ENCODE results near the gene BAIAP2.
"Not testable (repeated sequence)": the region's sequence is repeated elsewhere in the genome, so short reads cannot be mapped to it uniquely, and the experiment has no call there.

BAIAP2 gene

GRCh38 chr17:81030312-81030711, 4.6 kb upstream of the BAIAP2 start:
- not testable (repeated sequence) for H3K9me3 ChIP-seq (ENCODE audit: control insufficient read depth in 1 of 2, low read length in 2 of 2); H3K36me3 ChIP-seq (ENCODE audit: control insufficient read depth in 1 of 2, insufficient read depth in 2 of 2, low read length in 2 of 2); H3K27ac ChIP-seq (ENCODE audit: low read depth, low read length); H3K9ac ChIP-seq (ENCODE audit: low read depth in 1 of 2, low read length in 2 of 2)
- peaks cover 10 to 27% of the 10 kb centered on the region in 2 donors for H3K4me1 ChIP-seq (ENCODE audit: control insufficient read depth in 1 of 2, insufficient read depth in 2 of 2, low read length in 2 of 2)
- H3K4me3 ChIP-seq (ENCODE audit: low read depth in 1 of 2, low read length in 2 of 2): peak overlapping the region in 1 of 2 donors; percentile 26
- peaks cover 34 to 38% of the 10 kb centered on the region in 2 donors for H3K27me3 ChIP-seq (ENCODE audit: control insufficient read depth in 1 of 2, insufficient read depth in 2 of 2, low read length in 2 of 2)

GRCh38 chr17:81030741-81031565, 4.0 kb upstream of the BAIAP2 start:
- Histone ChIP-seq H3K9ac (ENCODE audit: low read depth in 1 of 2, low read length in 2 of 2) (peak overlapping the region; percentile 20 to 33), H3K36me3 (ENCODE audit: control insufficient read depth in 1 of 2, insufficient read depth in 2 of 2, low read length in 2 of 2) (no peaks in the 10 kb centered on the region), H3K4me1 (ENCODE audit: control insufficient read depth in 1 of 2, insufficient read depth in 2 of 2, low read length in 2 of 2) (peaks cover 10 to 30% of the 10 kb centered on the region in 2 donors)

GRCh38 chr17:81031566-81032550, 3.1 kb upstream of the BAIAP2 start:
- peak overlapping the region; percentile 42 for H3K27ac ChIP-seq (ENCODE audit: low read depth, low read length)
- H3K9ac ChIP-seq (ENCODE audit: low read depth in 1 of 2, low read length in 2 of 2): peak overlapping the region in 1 of 2 donors; percentile 33

More at GRCh38 chr17:81030741-81031565, 4.0 kb upstream of the BAIAP2 start:
- peak overlapping the region; percentile 42 for H3K27ac ChIP-seq (ENCODE audit: low read depth, low read length)
- peak overlapping the region; percentile 26 to 47 for H3K4me3 ChIP-seq (ENCODE audit: low read depth in 1 of 2, low read length in 2 of 2)
- H3K9me3 ChIP-seq (ENCODE audit: control insufficient read depth in 1 of 2, low read length in 2 of 2): no peaks in the 10 kb centered on the region
- H3K27me3 ChIP-seq (ENCODE audit: control insufficient read depth in 1 of 2, insufficient read depth in 2 of 2, low read length in 2 of 2): peaks cover 30 to 32% of the 10 kb centered on the region in 2 donors

GRCh38 chr17:81032641-81033480, 2.1 kb upstream of the BAIAP2 start:
- Histone ChIP-seq H3K9ac (ENCODE audit: low read depth in 1 of 2, low read length in 2 of 2) (peak overlapping the region in 1 of 2 donors; percentile 18), H3K27ac (ENCODE audit: low read depth, low read length) (no peak overlapping the region), H3K9me3 (ENCODE audit: control insufficient read depth in 1 of 2, low read length in 2 of 2) (no peaks in the 10 kb centered on the region), H3K36me3 (ENCODE audit: control insufficient read depth in 1 of 2, insufficient read depth in 2 of 2, low read length in 2 of 2) (no peaks in the 10 kb centered on the region), H3K27me3 (ENCODE audit: control insufficient read depth in 1 of 2, insufficient read depth in 2 of 2, low read length in 2 of 2) (peaks cover 11 to 17% of the 10 kb centered on the region in 2 donors), H3K4me3 (ENCODE audit: low read depth in 1 of 2, low read length in 2 of 2) (no peak overlapping the region), H3K4me1 (ENCODE audit: control insufficient read depth in 1 of 2, insufficient read depth in 2 of 2, low read length in 2 of 2) (peaks cover 17 to 46% of the 10 kb centered on the region in 2 donors)

More at GRCh38 chr17:81031566-81032550, 3.1 kb upstream of the BAIAP2 start:
- H3K4me1 ChIP-seq (ENCODE audit: control insufficient read depth in 1 of 2, insufficient read depth in 2 of 2, low read length in 2 of 2): peaks cover 11 to 36% of the 10 kb centered on the region in 2 donors
- peak overlapping the region in 1 of 2 donors; percentile 47 for H3K4me3 ChIP-seq (ENCODE audit: low read depth in 1 of 2, low read length in 2 of 2)
- peaks cover 21 to 26% of the 10 kb centered on the region in 2 donors for H3K27me3 ChIP-seq (ENCODE audit: control insufficient read depth in 1 of 2, insufficient read depth in 2 of 2, low read length in 2 of 2)
- no peaks in the 10 kb centered on the region for H3K9me3 ChIP-seq (ENCODE audit: control insufficient read depth in 1 of 2, low read length in 2 of 2)
- no peaks in the 10 kb centered on the region for H3K36me3 ChIP-seq (ENCODE audit: control insufficient read depth in 1 of 2, insufficient read depth in 2 of 2, low read length in 2 of 2)

GRCh38 chr17:81033535-81034167, 1.3 kb upstream of the BAIAP2 start:
- H3K9ac ChIP-seq (ENCODE audit: low read depth in 1 of 2, low read length in 2 of 2): peak overlapping the region; percentile 9 to 15
- no peaks in the 10 kb centered on the region for H3K9me3 ChIP-seq (ENCODE audit: control insufficient read depth in 1 of 2, low read length in 2 of 2)
- H3K27me3 ChIP-seq (ENCODE audit: control insufficient read depth in 1 of 2, insufficient read depth in 2 of 2, low read length in 2 of 2): peaks cover 3 to 9% of the 10 kb centered on the region in 2 donors
- H3K4me3 ChIP-seq (ENCODE audit: low read depth in 1 of 2, low read length in 2 of 2): peak overlapping the region; percentile 53 to 65
- H3K27ac ChIP-seq (ENCODE audit: low read depth, low read length): no peak overlapping the region
- peaks cover 17 to 45% of the 10 kb centered on the region in 2 donors for H3K4me1 ChIP-seq (ENCODE audit: control insufficient read depth in 1 of 2, insufficient read depth in 2 of 2, low read length in 2 of 2)
- H3K36me3 ChIP-seq (ENCODE audit: control insufficient read depth in 1 of 2, insufficient read depth in 2 of 2, low read length in 2 of 2): no peaks in the 10 kb centered on the region

- Histone ChIP-seq H3K4me1 (ENCODE audit: control insufficient read depth in 1 of 2, insufficient read depth in 2 of 2, low read length in 2 of 2) (peaks cover 17 to 45% of the 10 kb centered on the region in 2 donors), H3K4me3 (ENCODE audit: low read depth in 1 of 2, low read length in 2 of 2) (peak overlapping the region; percentile 53 to 65), H3K27ac (ENCODE audit: low read depth, low read length) (no peak overlapping the region), H3K27me3 (ENCODE audit: control insufficient read depth in 1 of 2, insufficient read depth in 2 of 2, low read length in 2 of 2) (peaks cover 0 to 5% of the 10 kb centered on the region in 2 donors), H3K9ac (ENCODE audit: low read depth in 1 of 2, low read length in 2 of 2) (peak overlapping the region; percentile 9 to 15), H3K9me3 (ENCODE audit: control insufficient read depth in 1 of 2, low read length in 2 of 2) (no peaks in the 10 kb centered on the region), H3K36me3 (ENCODE audit: control insufficient read depth in 1 of 2, insufficient read depth in 2 of 2, low read length in 2 of 2) (no peaks in the 10 kb centered on the region)
These were observed 678 bp upstream of the BAIAP2 start for GRCh38 chr17:81034168-81034777.

- no peaks in the 10 kb centered on the region for H3K27me3 ChIP-seq (ENCODE audit: control insufficient read depth in 1 of 2, insufficient read depth in 2 of 2, low read length in 2 of 2)
- no peaks in the 10 kb centered on the region for H3K36me3 ChIP-seq (ENCODE audit: control insufficient read depth in 1 of 2, insufficient read depth in 2 of 2, low read length in 2 of 2)
- peak overlapping the region; percentile 55 to 74 for H3K4me3 ChIP-seq (ENCODE audit: low read depth in 1 of 2, low read length in 2 of 2)
- H3K9ac ChIP-seq (ENCODE audit: low read depth in 1 of 2, low read length in 2 of 2): peak overlapping the region in 1 of 2 donors; percentile 17
- no peaks in the 10 kb centered on the region for H3K9me3 ChIP-seq (ENCODE audit: control insufficient read depth in 1 of 2, low read length in 2 of 2)
- H3K27ac ChIP-seq (ENCODE audit: low read depth, low read length): peak overlapping the region; percentile 20
- peaks cover 17 to 46% of the 10 kb centered on the region in 2 donors for H3K4me1 ChIP-seq (ENCODE audit: control insufficient read depth in 1 of 2, insufficient read depth in 2 of 2, low read length in 2 of 2)
These were observed 708 bp downstream of the BAIAP2 start for GRCh38 chr17:81035521-81036196.

GRCh38 chr17:81036197-81036941, 1.4 kb downstream of the BAIAP2 start:
- Histone ChIP-seq H3K9ac (ENCODE audit: low read depth in 1 of 2, low read length in 2 of 2) (peak overlapping the region in 1 of 2 donors; percentile 17), H3K27ac (ENCODE audit: low read depth, low read length) (no peak overlapping the region), H3K4me3 (ENCODE audit: low read depth in 1 of 2, low read length in 2 of 2) (peak overlapping the region; percentile 54 to 55), H3K9me3 (ENCODE audit: control insufficient read depth in 1 of 2, low read length in 2 of 2) (no peaks in the 10 kb centered on the region), H3K27me3 (ENCODE audit: control insufficient read depth in 1 of 2, insufficient read depth in 2 of 2, low read length in 2 of 2) (no peaks in the 10 kb centered on the region), H3K36me3 (ENCODE audit: control insufficient read depth in 1 of 2, insufficient read depth in 2 of 2, low read length in 2 of 2) (no peaks in the 10 kb centered on the region), H3K4me1 (ENCODE audit: control insufficient read depth in 1 of 2, insufficient read depth in 2 of 2, low read length in 2 of 2) (peaks cover 14 to 41% of the 10 kb centered on the region in 2 donors)

All from duodenal mucosa (tissue), 2 donors.